ENCODE data around the gene ADAMTSL1. TPM values are rescaled to one million over a fixed set of nuclear protein-coding genes. Genes with fewer than 3 reads are reported as not detected.

Gene ADAMTSL1
- total and polyA plus RNA-seq, 2 donors (not counting 3 experiments of a cell fraction or from before 2014, with no cell fraction given): 15.0 to 18.4 TPM

DNA sequence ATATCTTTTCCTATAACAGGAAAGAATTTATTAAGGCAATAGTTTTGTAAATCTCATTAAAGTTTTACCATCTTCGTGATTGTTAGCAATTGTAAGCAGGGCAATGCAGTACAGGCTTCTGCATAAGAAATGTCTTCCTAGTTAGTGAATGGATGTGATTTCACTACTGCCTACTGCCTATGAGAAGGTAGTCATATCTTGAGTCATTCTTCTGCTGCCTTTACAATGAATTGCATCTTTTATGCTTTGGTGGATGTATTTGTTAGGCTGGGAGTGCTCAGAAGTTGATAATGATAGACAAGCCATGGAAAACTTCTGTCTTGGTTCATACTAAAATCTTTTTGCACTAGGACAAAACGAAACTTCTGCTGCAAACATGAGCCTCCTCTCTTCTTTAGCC lies 128.0 kb downstream of the ADAMTSL1 start:
- no peak for TF ChIP-seq EZH2 (IDR thresholded peaks at IDR 0.05; ENCODE audit: borderline replicate concordance, low read depth, low read length, severe bottlenecking)
- TF ChIP-seq GATA2 (IDR thresholded peaks at IDR 0.05; ENCODE audit: insufficient read depth, insufficient read length, low read depth, low read length): no peak
- no peak for TF ChIP-seq JUN (IDR thresholded peaks at IDR 0.05; ENCODE audit: borderline replicate concordance, insufficient read depth, insufficient read length, low read depth)
- TF ChIP-seq MYC (IDR thresholded peaks at IDR 0.05; ENCODE audit: low read depth, low read length): no peak
- TF ChIP-seq POLR2AphosphoS5 (IDR thresholded peaks at IDR 0.05; ENCODE audit: insufficient read depth, low read depth, low read length): no peak
- no peak for TF ChIP-seq FOS (IDR thresholded peaks at IDR 0.05; ENCODE audit: borderline replicate concordance, insufficient read depth, low read length)
- TF ChIP-seq, protein P1, sequence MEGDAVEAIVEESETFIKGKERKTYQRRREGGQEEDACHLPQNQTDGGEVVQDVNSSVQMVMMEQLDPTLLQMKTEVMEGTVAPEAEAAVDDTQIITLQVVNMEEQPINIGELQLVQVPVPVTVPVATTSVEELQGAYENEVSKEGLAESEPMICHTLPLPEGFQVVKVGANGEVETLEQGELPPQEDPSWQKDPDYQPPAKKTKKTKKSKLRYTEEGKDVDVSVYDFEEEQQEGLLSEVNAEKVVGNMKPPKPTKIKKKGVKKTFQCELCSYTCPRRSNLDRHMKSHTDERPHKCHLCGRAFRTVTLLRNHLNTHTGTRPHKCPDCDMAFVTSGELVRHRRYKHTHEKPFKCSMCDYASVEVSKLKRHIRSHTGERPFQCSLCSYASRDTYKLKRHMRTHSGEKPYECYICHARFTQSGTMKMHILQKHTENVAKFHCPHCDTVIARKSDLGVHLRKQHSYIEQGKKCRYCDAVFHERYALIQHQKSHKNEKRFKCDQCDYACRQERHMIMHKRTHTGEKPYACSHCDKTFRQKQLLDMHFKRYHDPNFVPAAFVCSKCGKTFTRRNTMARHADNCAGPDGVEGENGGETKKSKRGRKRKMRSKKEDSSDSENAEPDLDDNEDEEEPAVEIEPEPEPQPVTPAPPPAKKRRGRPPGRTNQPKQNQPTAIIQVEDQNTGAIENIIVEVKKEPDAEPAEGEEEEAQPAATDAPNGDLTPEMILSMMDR (IDR thresholded peaks at IDR 0.05; ENCODE audit: extremely low read depth in 1 of 2, insufficient read depth in 1 of 2, low read depth in 1 of 2, low read length in 2 of 2): no peak
- no peak for TF ChIP-seq POLR2A (IDR thresholded peaks at IDR 0.05; ENCODE audit: low read depth, low read length)
- TF ChIP-seq, protein P2, sequence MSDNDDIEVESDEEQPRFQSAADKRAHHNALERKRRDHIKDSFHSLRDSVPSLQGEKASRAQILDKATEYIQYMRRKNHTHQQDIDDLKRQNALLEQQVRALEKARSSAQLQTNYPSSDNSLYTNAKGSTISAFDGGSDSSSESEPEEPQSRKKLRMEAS (IDR thresholded peaks at IDR 0.05; ENCODE audit: insufficient read depth, insufficient read length): no peak
- H3K4me3 ChIP-seq (replicated peaks in 1 of 3; ENCODE audit: insufficient read depth in 1 of 3, low read depth in 1 of 3, low read length in 3 of 3): no peak overlapping the region

More for the DNA sequence above, 128.0 kb downstream of the ADAMTSL1 start:
- DNase-seq (ENCODE audit: low read depth, low spot score): no peak
- FAIRE-seq: no peak
- dilution Hi-C loops (cut with MboI; ENCODE audit: extremely low pct_ligation_motif_present, low sequenced_read_pairs) (no loop called here), intact Hi-C loops (cut with micrococcal nuclease) (no loop called here)
- Histone ChIP-seq H3K4me2 (ENCODE audit: insufficient read depth, low read length) (no peak overlapping the region), H3K9me1 (replicated peaks; ENCODE audit: control insufficient read depth, extremely low read depth, insufficient read depth, low read length) (no peaks in the 10 kb centered on the region), H3K36me3 (ENCODE audit: control insufficient read depth in 2 of 2, extremely low read depth in 1 of 2, insufficient read depth in 2 of 2, low read length in 2 of 2) (no peaks in the 10 kb centered on the region), H3K9ac (replicated peaks; ENCODE audit: extremely low read depth, insufficient read depth, low read length) (no peak overlapping the region), H3K4me1 (ENCODE audit: control insufficient read depth, extremely low read depth, insufficient read depth, low read length) (no peaks in the 10 kb centered on the region), H3K9me3 (replicated peaks; ENCODE audit: control insufficient read depth, insufficient read depth, low read length) (no peaks in the 10 kb centered on the region), H3K79me2 (ENCODE audit: control insufficient read depth, insufficient read depth, low read length) (no peaks in the 10 kb centered on the region), H2AFZ (ENCODE audit: low read depth, low read length) (no peak overlapping the region), H3K27ac (ENCODE audit: insufficient read depth, low read depth, low read length) (no peak overlapping the region), H3K27me3 (ENCODE audit: control insufficient read depth in 2 of 2, insufficient read depth in 2 of 2, low read length in 2 of 2) (no peaks in the 10 kb centered on the region), H4K20me1 (replicated peaks; ENCODE audit: control insufficient read depth, extremely low read depth, insufficient read depth, low read length) (no peaks in the 10 kb centered on the region)
- ChIA-PET POLR2A (no interaction called here), CTCF (no interaction called here)
- BruUV-seq (replicated peaks): no TSS peak
